Coronary artery (tissue), 2 donors: ENCODE measurements around the gene KRT86.

Experiments used
- DNase-seq: peaks from one replicate; pipeline ENCODE4 v3.0.0-alpha.2; 2017; ENCODE audit warnings: low spot score
- H3K27ac ChIP-seq, 2 donors: fragments of 200-600 bp; sonication (generic); one replicate each; pipeline ENCODE4 v1.5.1; 2016 to 2019
- H3K4me3 ChIP-seq: fragments of 200-600 bp; sonication (generic); 2 replicates; pipeline ENCODE4 v1.5.1; 2016; ENCODE audit warnings: mild to moderate bottlenecking, moderate library complexity
- CTCF ChIP-seq: fragments of 200-600 bp; sonication (generic); IDR thresholded peaks from one replicate; pipeline ENCODE4 v1.5.1; 2019; ENCODE audit warnings: antibody characterized with exemption

The KRT86 gene

DNA sequence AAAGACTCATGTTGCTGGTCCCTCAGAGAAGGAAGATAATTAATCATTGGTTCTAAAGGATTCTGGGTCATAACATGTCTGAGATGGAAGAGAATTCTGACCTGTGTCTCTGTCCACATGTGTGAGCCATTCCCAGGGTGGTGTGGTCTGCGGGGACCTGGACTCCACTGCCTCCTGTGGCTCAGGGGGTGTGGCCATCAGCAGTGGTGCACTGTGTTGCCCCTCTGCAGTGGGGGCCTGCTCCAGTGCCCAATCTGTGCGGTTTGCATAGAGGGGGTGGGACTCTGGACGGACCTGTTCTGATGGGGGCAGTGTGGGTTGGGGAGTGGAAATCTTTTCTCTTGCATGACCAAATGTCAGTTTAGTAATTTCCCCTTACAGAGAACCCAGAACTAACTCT, 79.3 kb downstream of the KRT86 start:
- H3K4me3 ChIP-seq = no peak overlapping the region
- no peak for TF ChIP-seq CTCF
- no peak for DNase-seq

DNA sequence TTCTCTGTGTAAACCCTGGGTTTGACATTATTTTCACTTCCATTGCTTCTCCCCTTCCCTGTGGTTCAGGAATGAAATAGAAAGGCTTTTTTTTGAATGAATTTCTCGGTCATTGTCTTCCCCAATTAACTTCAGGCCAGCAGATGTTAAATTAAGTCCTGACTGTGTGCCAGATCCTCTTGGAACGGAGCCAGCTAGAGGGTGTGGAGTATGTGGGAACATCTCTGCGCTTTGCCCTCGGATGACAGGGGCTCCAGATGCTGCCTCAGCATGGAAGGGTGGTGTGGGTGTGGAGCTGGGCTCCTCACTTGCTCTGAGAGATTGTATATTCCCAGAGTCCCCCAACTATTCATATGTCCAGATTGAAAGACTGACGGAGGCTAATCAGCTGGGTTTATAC, 79.8 kb downstream of the KRT86 start:
- no peak for TF ChIP-seq CTCF
- Histone ChIP-seq H3K27ac (no peak overlapping the region), H3K4me3 (no peak overlapping the region)
- DNase-seq = no peak

More for the DNA sequence above, 79.3 kb downstream of the KRT86 start:
- no peak overlapping the region for H3K27ac ChIP-seq

DNA sequence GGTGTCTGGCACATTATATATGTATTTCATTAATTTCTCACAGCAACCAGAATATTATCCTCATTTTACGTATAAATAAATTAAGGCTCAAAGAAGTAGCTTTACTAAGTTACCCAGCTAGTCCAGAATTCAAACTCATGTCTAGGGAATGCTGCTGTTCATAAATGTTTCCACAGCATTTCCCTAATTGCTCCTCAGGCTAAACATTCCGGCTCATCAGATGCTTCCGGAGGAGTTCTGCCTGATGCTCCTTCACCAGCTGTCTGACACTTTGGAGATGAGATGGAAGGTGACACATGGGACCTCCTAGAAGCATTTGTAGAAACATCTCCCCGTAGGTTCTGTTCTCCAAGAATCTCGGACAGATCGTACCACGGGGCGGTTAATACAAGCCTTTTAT, 80.7 kb downstream of the KRT86 start:
- DNase-seq = no peak
- no peak for TF ChIP-seq CTCF
- Histone ChIP-seq H3K4me3 (no peak overlapping the region), H3K27ac (no peak overlapping the region)

DNA sequence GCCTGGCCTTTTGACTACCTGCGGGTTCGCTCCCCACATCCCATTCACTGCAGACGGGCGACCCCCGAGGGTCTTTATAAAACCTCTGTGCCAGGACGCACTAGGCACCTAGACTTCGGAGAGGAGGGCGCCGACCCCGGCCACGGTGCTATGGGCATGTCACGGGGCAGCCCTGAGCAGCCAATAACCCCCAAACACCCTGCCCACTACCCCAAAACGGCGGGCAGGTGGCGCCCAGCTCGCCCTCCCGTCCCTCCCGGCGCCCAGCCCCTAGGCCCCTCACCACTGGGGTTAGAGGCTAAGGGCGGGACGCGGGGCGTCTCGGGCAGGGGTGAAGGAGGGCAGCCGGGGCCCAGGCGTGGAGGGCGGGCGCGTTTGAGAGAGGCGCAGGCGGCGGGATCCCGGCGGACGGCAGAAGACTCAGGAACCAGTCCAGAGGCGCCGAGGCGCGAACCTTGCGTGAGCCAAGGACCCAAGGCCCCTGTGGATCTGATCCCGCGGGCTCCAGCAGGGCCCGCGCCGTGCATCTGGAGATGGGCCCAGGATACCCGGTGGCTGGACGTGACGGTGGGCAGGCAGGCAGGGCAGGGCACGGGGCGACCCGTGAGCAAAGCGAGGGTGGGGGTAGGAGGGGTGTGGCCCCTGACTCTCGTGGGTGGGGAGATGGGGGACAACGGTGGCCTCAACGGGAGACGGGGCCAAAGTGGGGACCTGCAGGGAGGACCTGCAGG, 81.8 kb downstream of the KRT86 start:
- no peak for TF ChIP-seq CTCF
- DNase-seq = no peak
- no peak overlapping the region for H3K4me3 ChIP-seq
- no peak overlapping the region for H3K27ac ChIP-seq

DNA sequence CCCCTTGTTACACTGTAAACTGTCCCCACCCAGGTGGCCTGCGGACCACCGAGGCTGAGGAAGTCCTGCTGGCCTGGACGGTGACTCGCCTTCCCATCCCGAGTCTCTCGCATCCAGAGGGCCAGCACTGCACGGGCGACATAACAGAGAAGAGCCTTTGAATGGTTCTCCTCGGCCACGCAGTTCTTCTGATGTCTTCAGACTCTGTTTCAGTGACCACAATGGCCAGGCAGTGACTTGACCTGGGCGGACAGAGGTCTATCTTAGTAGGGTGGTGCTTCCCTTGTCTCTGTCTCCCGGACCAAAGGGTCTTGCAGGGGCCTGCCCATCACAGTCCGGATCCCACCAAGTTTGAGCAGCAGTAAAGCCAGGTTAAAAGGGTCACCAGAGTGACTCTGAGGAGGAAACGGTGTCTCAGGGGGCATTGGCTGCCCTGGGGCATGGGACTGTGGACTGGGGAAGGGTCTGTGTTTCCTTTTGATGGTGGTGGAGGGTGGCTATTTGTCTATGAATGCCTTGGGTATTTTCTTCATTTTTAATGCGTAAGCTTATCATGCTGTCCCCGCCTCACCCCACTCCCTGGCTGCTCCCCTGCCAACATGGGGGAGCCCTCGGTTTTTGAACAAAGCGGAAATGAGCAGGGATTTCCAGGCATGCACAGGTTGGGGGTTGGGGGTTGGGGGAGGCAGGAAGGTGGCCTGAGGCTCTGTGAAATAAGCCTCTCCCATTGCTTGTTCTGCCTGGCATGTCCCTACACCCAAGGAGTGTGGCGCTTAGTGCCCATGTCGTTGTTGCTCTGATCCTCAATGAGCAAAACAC, 82.5 kb downstream of the KRT86 start:
- TF ChIP-seq CTCF = no peak
- no peak for DNase-seq
- Histone ChIP-seq H3K27ac (no peak overlapping the region), H3K4me3 (no peak overlapping the region)
